ENCODE measurements around the gene SERPINB11. TPM values are rescaled to one million over a fixed set of nuclear protein-coding genes. Genes with fewer than 3 reads are reported as not detected.

SERPINB11 gene
- polyA plus RNA-seq, 1 experiment, result not detected

GRCh38 chr18:63701952-63702351 is 808 bp upstream of the SERPINB11 start:
- no peaks in the 10 kb centered on the region for H3K36me3 ChIP-seq (ENCODE audit: control insufficient read depth, insufficient read depth, low read length)
- TF ChIP-seq, protein P1, sequence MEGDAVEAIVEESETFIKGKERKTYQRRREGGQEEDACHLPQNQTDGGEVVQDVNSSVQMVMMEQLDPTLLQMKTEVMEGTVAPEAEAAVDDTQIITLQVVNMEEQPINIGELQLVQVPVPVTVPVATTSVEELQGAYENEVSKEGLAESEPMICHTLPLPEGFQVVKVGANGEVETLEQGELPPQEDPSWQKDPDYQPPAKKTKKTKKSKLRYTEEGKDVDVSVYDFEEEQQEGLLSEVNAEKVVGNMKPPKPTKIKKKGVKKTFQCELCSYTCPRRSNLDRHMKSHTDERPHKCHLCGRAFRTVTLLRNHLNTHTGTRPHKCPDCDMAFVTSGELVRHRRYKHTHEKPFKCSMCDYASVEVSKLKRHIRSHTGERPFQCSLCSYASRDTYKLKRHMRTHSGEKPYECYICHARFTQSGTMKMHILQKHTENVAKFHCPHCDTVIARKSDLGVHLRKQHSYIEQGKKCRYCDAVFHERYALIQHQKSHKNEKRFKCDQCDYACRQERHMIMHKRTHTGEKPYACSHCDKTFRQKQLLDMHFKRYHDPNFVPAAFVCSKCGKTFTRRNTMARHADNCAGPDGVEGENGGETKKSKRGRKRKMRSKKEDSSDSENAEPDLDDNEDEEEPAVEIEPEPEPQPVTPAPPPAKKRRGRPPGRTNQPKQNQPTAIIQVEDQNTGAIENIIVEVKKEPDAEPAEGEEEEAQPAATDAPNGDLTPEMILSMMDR (IDR thresholded peaks at IDR 0.05; ENCODE audit: insufficient read depth, low read depth, low read length), result no peak
- ChIA-PET POLR2A (no interaction called here), CTCF (interaction anchor here (0.6 to 1.4 kb wide), 3 partner anchors 18 to 187 kb away, joined by 3 read pairs; no protein-coding TSS in a partner anchor)
- H3K4me3 ChIP-seq (ENCODE audit: low read depth, low read length), result no peak overlapping the region
- H3K27me3 ChIP-seq (ENCODE audit: control insufficient read depth, insufficient read depth, low read length), result no peaks in the 10 kb centered on the region
- DNase-seq (ENCODE audit: low read depth), result no peak

- Histone ChIP-seq H3K36me3 (ENCODE audit: control insufficient read depth, insufficient read depth, low read length) (no peaks in the 10 kb centered on the region), H3K4me3 (ENCODE audit: low read depth, low read length) (no peak overlapping the region), H3K27me3 (ENCODE audit: control insufficient read depth, insufficient read depth, low read length) (no peaks in the 10 kb centered on the region)
- TF ChIP-seq, protein P1 (IDR thresholded peaks at IDR 0.05; ENCODE audit: insufficient read depth, low read depth, low read length), result no peak
- ChIA-PET POLR2A (no interaction called here), CTCF (no interaction called here)
- no peak for DNase-seq (ENCODE audit: low read depth)
Observed at GRCh38 chr18:63705401-63705800, 2.6 kb downstream of the SERPINB11 start.

- TF ChIP-seq, protein P1 (IDR thresholded peaks at IDR 0.05; ENCODE audit: insufficient read depth, low read depth, low read length), result no peak
- CTCF ChIA-PET, result interaction anchor here (2.0 kb wide), 1 partner anchor 33 kb away, joined by 5 read pairs; no protein-coding TSS in a partner anchor
- DNase-seq (ENCODE audit: low read depth), result no peak
- Histone ChIP-seq H3K27me3 (ENCODE audit: control insufficient read depth, insufficient read depth, low read length) (no peaks in the 10 kb centered on the region), H3K4me3 (ENCODE audit: low read depth, low read length) (no peak overlapping the region), H3K36me3 (ENCODE audit: control insufficient read depth, insufficient read depth, low read length) (no peaks in the 10 kb centered on the region)
- POLR2A ChIA-PET, result no interaction called here
Observed at GRCh38 chr18:63707816-63708215, 5.1 kb downstream of the SERPINB11 start.

- H3K27me3 ChIP-seq (ENCODE audit: control insufficient read depth, insufficient read depth, low read length), result no peaks in the 10 kb centered on the region
- TF ChIP-seq, protein P1 (IDR thresholded peaks at IDR 0.05; ENCODE audit: insufficient read depth, low read depth, low read length), result no peak
- ChIA-PET POLR2A (interaction anchor here (0.5 to 0.6 kb wide), 2 partner anchors 191 to 194 kb away, joined by 4 to 5 read pairs; no protein-coding TSS in a partner anchor), CTCF (interaction anchor here (2.0 kb wide), 1 partner anchor 33 kb away, joined by 5 read pairs; no protein-coding TSS in a partner anchor)
- DNase-seq (ENCODE audit: low read depth), result peak; percentile 84
- no peaks in the 10 kb centered on the region for H3K36me3 ChIP-seq (ENCODE audit: control insufficient read depth, insufficient read depth, low read length)
- H3K4me3 ChIP-seq (ENCODE audit: low read depth, low read length), result no peak overlapping the region
Observed at GRCh38 chr18:63708650-63709049, 5.9 kb downstream of the SERPINB11 start.

- no peaks in the 10 kb centered on the region for H3K27me3 ChIP-seq (ENCODE audit: control insufficient read depth, insufficient read depth, low read length)
- no peaks in the 10 kb centered on the region for H3K36me3 ChIP-seq (ENCODE audit: control insufficient read depth, insufficient read depth, low read length)
- ChIA-PET CTCF (interaction anchor here (1.2 to 2.7 kb wide), 3 partner anchors 16 to 147 kb away, joined by 3 to 8 read pairs (median 4); no protein-coding TSS in a partner anchor), POLR2A (interaction anchor here (0.6 kb wide), 1 partner anchor 16 kb away, joined by 10 read pairs; no protein-coding TSS in a partner anchor)
- no peak overlapping the region for H3K4me3 ChIP-seq (ENCODE audit: low read depth, low read length)
- DNase-seq (ENCODE audit: low read depth), result no peak
- TF ChIP-seq, protein P1 (IDR thresholded peaks at IDR 0.05; ENCODE audit: insufficient read depth, low read depth, low read length), result no peak
Observed at GRCh38 chr18:63725682-63726480, 23.1 kb downstream of the SERPINB11 start.

Measured in BJ (cell line).